Ovary (tissue), 3 donors: ENCODE measurements around the gene DPPA4.

ENCODE experiments used
- EP300 ChIP-seq: sonication (generic); formaldehyde crosslinking; IDR thresholded peaks from one replicate; pipeline ENCODE4 v1.6.1; 2017; ENCODE audit warnings: antibody characterized with exemption
- POLR2A ChIP-seq: fragments of 450-650 bp; IDR thresholded peaks from one replicate; pipeline ENCODE4 v1.6.1; 2017; ENCODE audit warnings: antibody characterized with exemption, mild to moderate bottlenecking, moderate library complexity
- TF ChIP-seq, protein P1 (sequence below), 3 donors: fragments of 450-650 bp in 2 of 3; fragments of 200-600 bp in 1 of 3; IDR thresholded peaks; one replicate each; pipeline versions ENCODE4 v1.5.1 to v1.8.0; 2016 to 2022; ENCODE audit warnings: antibody characterized with exemption in 3 of 3, mild to moderate bottlenecking in 1 of 3
- donor health status: DM: no; HTN: no; CAD: no.

DNA sequence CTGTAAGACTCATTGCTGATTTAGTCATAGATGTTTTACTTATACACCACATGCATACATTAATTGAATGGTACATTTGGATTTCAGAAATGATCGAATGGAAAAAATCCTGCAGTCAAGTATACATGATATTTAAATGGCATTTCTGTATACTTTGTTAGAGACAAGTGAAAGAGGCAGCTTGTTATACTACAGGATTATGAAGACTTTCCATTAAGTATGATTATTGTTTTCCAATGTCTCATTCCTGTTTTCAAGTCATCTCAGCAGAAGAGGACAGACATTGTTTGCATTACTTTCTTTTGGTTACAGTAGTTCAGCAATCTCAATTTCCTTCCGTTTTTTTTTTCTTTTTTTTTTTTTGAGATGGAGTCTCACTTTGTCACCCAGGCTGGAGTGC lies 36.6 kb upstream of the DPPA4 start:
- TF ChIP-seq, protein P1, sequence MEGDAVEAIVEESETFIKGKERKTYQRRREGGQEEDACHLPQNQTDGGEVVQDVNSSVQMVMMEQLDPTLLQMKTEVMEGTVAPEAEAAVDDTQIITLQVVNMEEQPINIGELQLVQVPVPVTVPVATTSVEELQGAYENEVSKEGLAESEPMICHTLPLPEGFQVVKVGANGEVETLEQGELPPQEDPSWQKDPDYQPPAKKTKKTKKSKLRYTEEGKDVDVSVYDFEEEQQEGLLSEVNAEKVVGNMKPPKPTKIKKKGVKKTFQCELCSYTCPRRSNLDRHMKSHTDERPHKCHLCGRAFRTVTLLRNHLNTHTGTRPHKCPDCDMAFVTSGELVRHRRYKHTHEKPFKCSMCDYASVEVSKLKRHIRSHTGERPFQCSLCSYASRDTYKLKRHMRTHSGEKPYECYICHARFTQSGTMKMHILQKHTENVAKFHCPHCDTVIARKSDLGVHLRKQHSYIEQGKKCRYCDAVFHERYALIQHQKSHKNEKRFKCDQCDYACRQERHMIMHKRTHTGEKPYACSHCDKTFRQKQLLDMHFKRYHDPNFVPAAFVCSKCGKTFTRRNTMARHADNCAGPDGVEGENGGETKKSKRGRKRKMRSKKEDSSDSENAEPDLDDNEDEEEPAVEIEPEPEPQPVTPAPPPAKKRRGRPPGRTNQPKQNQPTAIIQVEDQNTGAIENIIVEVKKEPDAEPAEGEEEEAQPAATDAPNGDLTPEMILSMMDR (IDR thresholded peaks at IDR 0.05), result no peak
- no peak for TF ChIP-seq EP300
- no peak for TF ChIP-seq POLR2A
